GOT3 (cell line): ENCODE results near the gene LRRC71.

ENCODE experiments used
- DNase-seq: peaks from one replicate; lab custom pipeline; 2025; ENCODE audit warnings: mixed read lengths; lab: John Stamatoyannopoulos, UW

Gene LRRC71

GRCh38 chr1:156927215-156928042, 7.0 kb downstream of the LRRC71 start:
- DNase-seq = peak; percentile 32

- DNase-seq = no peak
Observed at GRCh38 chr1:156928043-156928602, 7.7 kb downstream of the LRRC71 start.

- DNase-seq = no peak
Observed at GRCh38 chr1:156929596-156930238, 9.3 kb downstream of the LRRC71 start.

GRCh38 chr1:156930483-156930882, 10.1 kb downstream of the LRRC71 start:
- DNase-seq = no peak

GRCh38 chr1:156931211-156931952, 10.9 kb downstream of the LRRC71 start:
- no peak for DNase-seq

- DNase-seq = no peak
Observed at GRCh38 chr1:156931974-156932710, 11.7 kb downstream of the LRRC71 start.

- no peak for DNase-seq
Observed at GRCh38 chr1:156933136-156933535, 12.7 kb downstream of the LRRC71 start.

- no peak for DNase-seq
Observed at GRCh38 chr1:156935505-156936128, 15.2 kb downstream of the LRRC71 start.

GRCh38 chr1:156936191-156936590, 15.8 kb downstream of the LRRC71 start:
- DNase-seq = no peak

- no peak for DNase-seq
Observed at GRCh38 chr1:156936721-156937220, 16.3 kb downstream of the LRRC71 start.

- DNase-seq = no peak
Observed at GRCh38 chr1:156937883-156938282, 17.5 kb downstream of the LRRC71 start.

- no peak for DNase-seq
Observed at GRCh38 chr1:156938813-156939212, 18.4 kb downstream of the LRRC71 start.

GRCh38 chr1:156939786-156940334, 19.4 kb downstream of the LRRC71 start:
- DNase-seq = no peak

- no peak for DNase-seq
Observed at GRCh38 chr1:156941675-156942074, 21.2 kb downstream of the LRRC71 start.

- no peak for DNase-seq
Observed at GRCh38 chr1:156942176-156942575, 21.7 kb downstream of the LRRC71 start.

GRCh38 chr1:156942576-156942975, 22.1 kb downstream of the LRRC71 start:
- no peak for DNase-seq

- DNase-seq = no peak
Observed at GRCh38 chr1:156943756-156944155, 23.3 kb downstream of the LRRC71 start.

- no peak for DNase-seq
Observed at GRCh38 chr1:156944268-156944667, 23.8 kb downstream of the LRRC71 start.

GRCh38 chr1:156944848-156945247, 24.4 kb downstream of the LRRC71 start:
- DNase-seq = no peak

- no peak for DNase-seq
Observed at GRCh38 chr1:156945881-156946661, 25.6 kb downstream of the LRRC71 start.
